Measurements from ENCODE around the gene FRMD3.

GRCh38 chr9:83544002-83544698 lies 5.9 kb upstream of the FRMD3 start:
- no peak for TF ChIP-seq EZH2 (IDR thresholded peaks at IDR 0.05)
- TF ChIP-seq CTCF (IDR thresholded peaks at IDR 0.05), result peak; percentile 77
